HG02642 (cell line): ENCODE data around the gene SKIDA1.
"Not testable (repeated sequence)": the region's sequence is repeated elsewhere in the genome, so short reads cannot be mapped to it uniquely, and the experiment has no call there.

ENCODE experiments used
- ATAC-seq: cut with Tn5 transposase; IDR thresholded peaks from one replicate; pipeline ENCODE4 v1.9.1; 2021; ENCODE audit warnings: mild to moderate bottlenecking; ENCODE audit not compliant: unreplicated experiment, poor library complexity

SKIDA1 gene

GRCh38 chr10:21525367-21526187, at the start of gene SKIDA1:
Gene SKIDA1, minus strand, starts transcription at chr10:21525682. Its CDS starts 7,860 bp downstream, at chr10:21517822.
- ATAC-seq, result peak; percentile 69

- not testable (repeated sequence) for ATAC-seq
Measured at GRCh38 chr10:21574514-21574913, 49.0 kb upstream of the SKIDA1 start.

- no peak for ATAC-seq
Measured at GRCh38 chr10:21572578-21572977, 47.1 kb upstream of the SKIDA1 start.

GRCh38 chr10:21570761-21571521, 45.5 kb upstream of the SKIDA1 start:
- ATAC-seq, result no peak

GRCh38 chr10:21558984-21559383, 33.5 kb upstream of the SKIDA1 start:
- ATAC-seq, result not testable (repeated sequence)

- no peak for ATAC-seq
Measured at GRCh38 chr10:21556527-21556926, 31.0 kb upstream of the SKIDA1 start.

GRCh38 chr10:21552638-21553037, 27.2 kb upstream of the SKIDA1 start:
- no peak for ATAC-seq

GRCh38 chr10:21547246-21547645, 21.8 kb upstream of the SKIDA1 start:
- ATAC-seq, result no peak

- not testable (repeated sequence) for ATAC-seq
Measured at GRCh38 chr10:21540701-21541100, 15.2 kb upstream of the SKIDA1 start.

GRCh38 chr10:21536874-21537273, 11.4 kb upstream of the SKIDA1 start:
- no peak for ATAC-seq

- not testable (repeated sequence) for ATAC-seq
Measured at GRCh38 chr10:21535976-21536375, 10.5 kb upstream of the SKIDA1 start.

- ATAC-seq, result no peak
Measured at GRCh38 chr10:21535494-21535965, 10.0 kb upstream of the SKIDA1 start.

- peak; percentile 23 for ATAC-seq
Measured at GRCh38 chr10:21534604-21535493, 9.4 kb upstream of the SKIDA1 start.

- no peak for ATAC-seq
Measured at GRCh38 chr10:21534280-21534586, 8.8 kb upstream of the SKIDA1 start.

- peak; percentile 91 for ATAC-seq
Measured at GRCh38 chr10:21533467-21534279, 8.2 kb upstream of the SKIDA1 start, which contains the start of gene MLLT10. Gene MLLT10, plus strand, starts transcription at chr10:21534232. Its CDS starts 413 bp downstream, at chr10:21534645.

- ATAC-seq, result no peak
Measured at GRCh38 chr10:21532694-21533466, 7.4 kb upstream of the SKIDA1 start.

- ATAC-seq, result no peak
Measured at GRCh38 chr10:21531164-21531563, 5.7 kb upstream of the SKIDA1 start.

- no peak for ATAC-seq
Measured at GRCh38 chr10:21530641-21531040, 5.2 kb upstream of the SKIDA1 start.

- ATAC-seq, result no peak
Measured at GRCh38 chr10:21530168-21530567, 4.7 kb upstream of the SKIDA1 start.
